A549 (cell line): ENCODE measurements around the gene SIK2.

ENCODE experiments used
- BHLHE40 ChIP-seq: IDR thresholded peaks from 2 replicates; pipeline ENCODE4 v1.6.1; 2012; ENCODE audit warnings: low read depth, low read length, inconsistent platforms
- CBX2 ChIP-seq: fragments of 200-600 bp; sonication (generic); IDR thresholded peaks from 2 replicates; pipeline ENCODE4 v1.6.1; 2016; ENCODE audit warnings: low read depth, mild to moderate bottlenecking, borderline replicate concordance
- MAFK ChIP-seq: fragments of 450-650 bp; IDR thresholded peaks from 2 replicates; pipeline ENCODE4 v1.6.1; 2014; ENCODE audit not compliant: partially characterized antibody
- POLR2A ChIP-seq: IDR thresholded peaks from 2 replicates; pipeline ENCODE4 v1.6.1; 2012; ENCODE audit warnings: mild to moderate bottlenecking, low read length
- POLR2AphosphoS2 ChIP-seq: conservative IDR thresholded peaks from 2 replicates; pipeline ENCODE4 v1.6.1; 2012; ENCODE audit warnings: low read length, improper control_type of control experiment, inconsistent platforms
- TF ChIP-seq, protein P1 (sequence below): IDR thresholded peaks from 2 replicates; pipeline ENCODE4 v1.6.1; 2012
- TF ChIP-seq, protein P2 (sequence below): fragments of >200 bp; sonication (Bioruptor Twin); formaldehyde crosslinking; IDR thresholded peaks from 3 replicates; pipeline ENCODE4 v1.5.1; 2016
- TF ChIP-seq, protein P3 (sequence below): IDR thresholded peaks from 2 replicates; pipeline ENCODE4 v1.6.1; 2012
- TF ChIP-seq, protein P4 (sequence below): fragments of 200-600 bp; sonication (generic); IDR thresholded peaks from 2 replicates; pipeline ENCODE4 v1.6.1; 2016; ENCODE audit warnings: antibody characterized with exemption, mild to moderate bottlenecking, moderate library complexity

DNA sequence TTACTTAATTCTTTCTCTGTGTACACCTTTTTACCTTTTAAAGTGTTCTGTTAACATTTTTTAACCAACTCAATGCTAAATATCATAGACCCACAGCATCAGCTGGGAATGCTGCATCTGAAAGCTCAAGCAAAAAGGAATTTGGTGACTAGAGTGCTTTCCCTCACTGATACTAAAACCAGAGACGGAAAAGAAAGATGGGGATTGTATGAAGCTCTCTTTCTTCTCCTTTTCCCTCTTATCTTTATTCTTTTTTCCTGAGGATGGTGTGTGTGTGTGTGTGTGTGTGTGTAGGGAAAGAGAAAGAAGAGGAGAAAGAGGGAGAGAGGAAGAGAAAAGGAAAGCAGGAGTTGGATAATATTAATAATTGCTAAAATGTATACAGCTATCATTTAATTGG lies 4.1 kb upstream of the SIK2 start:
- TF ChIP-seq, protein P1, sequence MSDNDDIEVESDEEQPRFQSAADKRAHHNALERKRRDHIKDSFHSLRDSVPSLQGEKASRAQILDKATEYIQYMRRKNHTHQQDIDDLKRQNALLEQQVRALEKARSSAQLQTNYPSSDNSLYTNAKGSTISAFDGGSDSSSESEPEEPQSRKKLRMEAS: no peak
- TF ChIP-seq, protein P2, sequence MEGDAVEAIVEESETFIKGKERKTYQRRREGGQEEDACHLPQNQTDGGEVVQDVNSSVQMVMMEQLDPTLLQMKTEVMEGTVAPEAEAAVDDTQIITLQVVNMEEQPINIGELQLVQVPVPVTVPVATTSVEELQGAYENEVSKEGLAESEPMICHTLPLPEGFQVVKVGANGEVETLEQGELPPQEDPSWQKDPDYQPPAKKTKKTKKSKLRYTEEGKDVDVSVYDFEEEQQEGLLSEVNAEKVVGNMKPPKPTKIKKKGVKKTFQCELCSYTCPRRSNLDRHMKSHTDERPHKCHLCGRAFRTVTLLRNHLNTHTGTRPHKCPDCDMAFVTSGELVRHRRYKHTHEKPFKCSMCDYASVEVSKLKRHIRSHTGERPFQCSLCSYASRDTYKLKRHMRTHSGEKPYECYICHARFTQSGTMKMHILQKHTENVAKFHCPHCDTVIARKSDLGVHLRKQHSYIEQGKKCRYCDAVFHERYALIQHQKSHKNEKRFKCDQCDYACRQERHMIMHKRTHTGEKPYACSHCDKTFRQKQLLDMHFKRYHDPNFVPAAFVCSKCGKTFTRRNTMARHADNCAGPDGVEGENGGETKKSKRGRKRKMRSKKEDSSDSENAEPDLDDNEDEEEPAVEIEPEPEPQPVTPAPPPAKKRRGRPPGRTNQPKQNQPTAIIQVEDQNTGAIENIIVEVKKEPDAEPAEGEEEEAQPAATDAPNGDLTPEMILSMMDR: no peak
- TF ChIP-seq BHLHE40 (no peak), POLR2AphosphoS2 (no peak), CBX2 (no peak), POLR2A (no peak), MAFK (no peak)
- TF ChIP-seq, protein P3, sequence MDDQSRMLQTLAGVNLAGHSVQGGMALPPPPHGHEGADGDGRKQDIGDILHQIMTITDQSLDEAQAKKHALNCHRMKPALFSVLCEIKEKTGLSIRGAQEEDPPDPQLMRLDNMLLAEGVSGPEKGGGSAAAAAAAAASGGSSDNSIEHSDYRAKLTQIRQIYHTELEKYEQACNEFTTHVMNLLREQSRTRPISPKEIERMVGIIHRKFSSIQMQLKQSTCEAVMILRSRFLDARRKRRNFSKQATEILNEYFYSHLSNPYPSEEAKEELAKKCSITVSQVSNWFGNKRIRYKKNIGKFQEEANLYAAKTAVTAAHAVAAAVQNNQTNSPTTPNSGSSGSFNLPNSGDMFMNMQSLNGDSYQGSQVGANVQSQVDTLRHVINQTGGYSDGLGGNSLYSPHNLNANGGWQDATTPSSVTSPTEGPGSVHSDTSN: no peak
- TF ChIP-seq, protein P4, sequence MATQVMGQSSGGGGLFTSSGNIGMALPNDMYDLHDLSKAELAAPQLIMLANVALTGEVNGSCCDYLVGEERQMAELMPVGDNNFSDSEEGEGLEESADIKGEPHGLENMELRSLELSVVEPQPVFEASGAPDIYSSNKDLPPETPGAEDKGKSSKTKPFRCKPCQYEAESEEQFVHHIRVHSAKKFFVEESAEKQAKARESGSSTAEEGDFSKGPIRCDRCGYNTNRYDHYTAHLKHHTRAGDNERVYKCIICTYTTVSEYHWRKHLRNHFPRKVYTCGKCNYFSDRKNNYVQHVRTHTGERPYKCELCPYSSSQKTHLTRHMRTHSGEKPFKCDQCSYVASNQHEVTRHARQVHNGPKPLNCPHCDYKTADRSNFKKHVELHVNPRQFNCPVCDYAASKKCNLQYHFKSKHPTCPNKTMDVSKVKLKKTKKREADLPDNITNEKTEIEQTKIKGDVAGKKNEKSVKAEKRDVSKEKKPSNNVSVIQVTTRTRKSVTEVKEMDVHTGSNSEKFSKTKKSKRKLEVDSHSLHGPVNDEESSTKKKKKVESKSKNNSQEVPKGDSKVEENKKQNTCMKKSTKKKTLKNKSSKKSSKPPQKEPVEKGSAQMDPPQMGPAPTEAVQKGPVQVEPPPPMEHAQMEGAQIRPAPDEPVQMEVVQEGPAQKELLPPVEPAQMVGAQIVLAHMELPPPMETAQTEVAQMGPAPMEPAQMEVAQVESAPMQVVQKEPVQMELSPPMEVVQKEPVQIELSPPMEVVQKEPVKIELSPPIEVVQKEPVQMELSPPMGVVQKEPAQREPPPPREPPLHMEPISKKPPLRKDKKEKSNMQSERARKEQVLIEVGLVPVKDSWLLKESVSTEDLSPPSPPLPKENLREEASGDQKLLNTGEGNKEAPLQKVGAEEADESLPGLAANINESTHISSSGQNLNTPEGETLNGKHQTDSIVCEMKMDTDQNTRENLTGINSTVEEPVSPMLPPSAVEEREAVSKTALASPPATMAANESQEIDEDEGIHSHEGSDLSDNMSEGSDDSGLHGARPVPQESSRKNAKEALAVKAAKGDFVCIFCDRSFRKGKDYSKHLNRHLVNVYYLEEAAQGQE: no peak
